AG04450 (cell line): ENCODE results near the gene METTL8. TPM values are rescaled to one million over a fixed set of nuclear protein-coding genes. Genes with fewer than 3 reads are reported as not detected.
"Not testable (repeated sequence)": the region's sequence is repeated elsewhere in the genome, so short reads cannot be mapped to it uniquely, and the experiment has no call there.

Source experiments
- CTCF ChIA-PET: fragments of 300-600, 350-600 bp; formaldehyde crosslinking; extraction: SDS; loops from one replicate; lab custom pipeline; 2022; ENCODE audit warnings: antibody characterized with exemption, inconsistent platforms; lab: Charles Lee
- POLR2A ChIA-PET: fragments of 350-600 bp; formaldehyde crosslinking; extraction: SDS; loops from one replicate; lab custom pipeline; 2021; ENCODE audit warnings: antibody characterized with exemption, inconsistent platforms; lab: Yijun Ruan, JAX
- DNase-seq: peaks from one replicate; pipeline ENCODE4 v3.0.0-alpha.2; 2011; ENCODE audit warnings: low read depth, low spot score
- H3K27ac ChIP-seq: one replicate; pipeline ENCODE4 v1.5.1; 2012; ENCODE audit warnings: low read depth, low read length, control low read depth
- H3K27me3 ChIP-seq: one replicate; pipeline ENCODE4 v1.6.0; 2012; ENCODE audit warnings: low read length; ENCODE audit not compliant: control insufficient read depth, insufficient read depth
- H3K4me3 ChIP-seq: 2 replicates; pipeline ENCODE4 v1.5.1; 2011; ENCODE audit warnings: mild to moderate bottlenecking, low read depth, low read length, control low read depth
- H3K9me3 ChIP-seq: 2 replicates; pipeline ENCODE4 v1.5.1; 2012; ENCODE audit warnings: low read length; ENCODE audit not compliant: control insufficient read depth, insufficient read depth
- polyA plus RNA-seq: library from polyadenylated mRNA; depleted of rRNA; stranded (reverse); fragments of >200 nt; gene quantifications from 2 replicates; pipeline ENCODE4 v1.2.3, GENCODE V29; 2011
- TF ChIP-seq, protein P1 (sequence below): IDR thresholded peaks from 2 replicates; pipeline ENCODE4 v1.5.1; 2011; ENCODE audit warnings: low read depth, low read length, control low read depth, inconsistent platforms

Gene METTL8
- polyA plus RNA-seq, 1 experiment, result 25.9 TPM

DNA sequence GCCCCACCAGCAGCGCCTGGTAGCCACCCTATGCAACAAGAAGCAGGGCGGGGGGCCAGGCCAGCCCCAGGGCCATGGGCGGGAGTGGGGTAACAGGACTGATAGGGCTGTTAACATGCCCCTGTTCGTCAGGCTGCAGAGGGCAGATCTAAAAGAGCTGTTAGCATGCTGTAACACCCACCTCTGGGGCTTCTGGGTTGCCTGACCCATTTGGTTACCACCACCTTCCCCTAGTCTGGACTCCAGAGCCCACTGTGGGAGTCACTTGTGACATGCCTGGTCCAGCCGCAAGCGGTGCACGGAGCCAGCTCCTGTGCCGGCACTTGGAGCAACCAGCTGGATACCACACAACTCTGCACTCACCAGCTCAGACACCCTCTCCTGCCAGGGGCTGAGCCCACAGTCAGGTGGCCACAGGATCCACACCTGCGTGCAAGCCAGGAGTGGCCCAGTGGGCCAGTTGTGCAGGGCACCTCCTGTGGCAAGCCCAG is 2.1 kb downstream of the METTL8 start:
- ChIA-PET CTCF (interaction anchor here (1.1 to 2.9 kb wide), 3 partner anchors 15 to 345 kb away, joined by 3 to 17 read pairs (median 3); no protein-coding TSS in a partner anchor), POLR2A (no interaction called here)
- H3K27me3 ChIP-seq, result no peaks in the 10 kb centered on the region
- H3K4me3 ChIP-seq, result no peak overlapping the region
- no peak for DNase-seq
- no peak overlapping the region for H3K27ac ChIP-seq
- peaks cover 16% of the 10 kb centered on the region for H3K9me3 ChIP-seq
- TF ChIP-seq, protein P1, sequence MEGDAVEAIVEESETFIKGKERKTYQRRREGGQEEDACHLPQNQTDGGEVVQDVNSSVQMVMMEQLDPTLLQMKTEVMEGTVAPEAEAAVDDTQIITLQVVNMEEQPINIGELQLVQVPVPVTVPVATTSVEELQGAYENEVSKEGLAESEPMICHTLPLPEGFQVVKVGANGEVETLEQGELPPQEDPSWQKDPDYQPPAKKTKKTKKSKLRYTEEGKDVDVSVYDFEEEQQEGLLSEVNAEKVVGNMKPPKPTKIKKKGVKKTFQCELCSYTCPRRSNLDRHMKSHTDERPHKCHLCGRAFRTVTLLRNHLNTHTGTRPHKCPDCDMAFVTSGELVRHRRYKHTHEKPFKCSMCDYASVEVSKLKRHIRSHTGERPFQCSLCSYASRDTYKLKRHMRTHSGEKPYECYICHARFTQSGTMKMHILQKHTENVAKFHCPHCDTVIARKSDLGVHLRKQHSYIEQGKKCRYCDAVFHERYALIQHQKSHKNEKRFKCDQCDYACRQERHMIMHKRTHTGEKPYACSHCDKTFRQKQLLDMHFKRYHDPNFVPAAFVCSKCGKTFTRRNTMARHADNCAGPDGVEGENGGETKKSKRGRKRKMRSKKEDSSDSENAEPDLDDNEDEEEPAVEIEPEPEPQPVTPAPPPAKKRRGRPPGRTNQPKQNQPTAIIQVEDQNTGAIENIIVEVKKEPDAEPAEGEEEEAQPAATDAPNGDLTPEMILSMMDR, result no peak

DNA sequence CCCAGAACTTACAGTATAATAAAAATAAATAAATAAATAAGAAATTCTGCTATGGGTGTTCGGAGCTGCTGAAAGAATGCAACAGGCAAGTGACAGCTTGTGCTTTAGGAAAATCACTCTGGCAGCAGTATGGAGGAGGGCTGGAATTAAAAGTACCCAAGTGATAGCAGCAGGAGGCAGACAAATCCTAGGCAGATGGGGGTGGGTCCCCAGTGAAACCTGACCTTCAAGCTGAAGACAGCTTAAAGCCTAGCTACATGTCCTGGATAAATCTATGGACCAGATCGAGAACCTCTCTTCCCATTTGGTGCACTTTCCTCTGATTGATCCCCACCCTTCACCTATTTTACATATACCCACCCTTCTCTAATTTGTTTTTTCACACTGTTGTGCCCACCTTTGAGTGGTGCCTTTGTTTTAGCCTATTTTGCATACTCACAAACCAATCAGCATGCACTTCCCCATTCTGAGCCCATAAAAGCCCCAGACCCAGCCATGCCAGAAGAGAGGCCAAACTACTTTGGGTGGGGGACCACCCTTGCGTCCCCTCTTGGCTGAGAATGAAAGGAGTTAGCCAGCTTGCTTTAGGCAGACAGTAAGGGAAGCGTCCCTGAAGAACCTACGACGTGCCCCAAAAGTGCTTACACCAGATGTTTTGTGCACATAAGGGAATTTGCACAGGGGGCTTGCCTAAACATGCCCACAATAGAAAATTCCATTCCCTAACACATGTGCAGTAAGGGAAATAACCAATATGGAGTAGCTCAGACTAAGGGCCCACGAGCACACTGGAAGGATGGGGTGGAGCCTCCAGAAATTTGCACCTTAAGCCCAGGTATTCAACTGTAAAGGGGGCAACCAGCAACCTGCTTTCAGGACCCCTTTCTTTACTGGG is 3.0 kb downstream of the METTL8 start:
- CTCF ChIA-PET, result interaction anchor here (1.1 to 2.9 kb wide), 2 partner anchors 14 to 20 kb away, joined by 3 to 17 read pairs; no protein-coding TSS in a partner anchor
- peaks cover 16% of the 10 kb centered on the region for H3K9me3 ChIP-seq
- no peak overlapping the region for H3K4me3 ChIP-seq
- no peak overlapping the region for H3K27ac ChIP-seq
- H3K27me3 ChIP-seq, result no peaks in the 10 kb centered on the region
- DNase-seq, result no peak
- POLR2A ChIA-PET, result no interaction called here
- TF ChIP-seq, protein P1, result no peak

DNA sequence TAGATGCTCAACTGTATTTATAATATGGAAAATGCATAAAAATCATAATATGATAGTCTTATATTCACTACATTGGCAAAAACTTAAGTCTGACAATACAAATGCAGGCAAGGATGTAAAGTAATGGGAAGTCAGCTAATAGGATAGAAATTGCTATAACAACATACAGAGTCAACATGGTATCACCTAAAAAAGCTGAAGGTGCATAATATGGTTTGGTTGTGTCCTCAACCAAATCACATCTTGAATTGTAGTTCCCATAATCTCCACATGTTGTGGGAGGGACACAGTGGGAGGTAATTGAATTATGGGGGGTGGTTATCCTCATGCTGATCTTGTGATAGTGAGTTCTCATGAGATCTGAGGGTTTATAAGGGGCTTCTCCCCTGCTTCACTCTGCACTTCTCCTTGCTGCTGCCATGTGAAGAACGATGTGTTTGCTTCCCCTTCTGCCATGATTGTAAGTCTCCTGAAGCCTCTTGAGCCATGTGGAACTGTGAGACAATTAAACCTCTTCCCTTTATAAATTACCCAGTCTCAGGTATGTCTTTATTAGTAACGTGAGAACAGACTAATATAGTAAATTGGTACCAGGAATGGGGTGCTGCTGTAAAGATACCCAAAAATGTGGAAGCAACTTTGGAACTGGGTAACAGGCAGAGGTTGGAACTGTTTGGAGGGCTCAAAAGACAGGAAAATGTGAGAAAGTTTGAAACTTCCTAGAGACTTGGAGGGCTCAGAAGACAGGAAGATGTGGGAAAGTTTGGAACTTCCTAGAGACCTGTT is 10.9 kb downstream of the METTL8 start:
- H3K4me3 ChIP-seq, DNase-seq, H3K27ac ChIP-seq, H3K27me3 ChIP-seq, POLR2A ChIA-PET, CTCF ChIA-PET, H3K9me3 ChIP-seq: not testable (repeated sequence)

DNA sequence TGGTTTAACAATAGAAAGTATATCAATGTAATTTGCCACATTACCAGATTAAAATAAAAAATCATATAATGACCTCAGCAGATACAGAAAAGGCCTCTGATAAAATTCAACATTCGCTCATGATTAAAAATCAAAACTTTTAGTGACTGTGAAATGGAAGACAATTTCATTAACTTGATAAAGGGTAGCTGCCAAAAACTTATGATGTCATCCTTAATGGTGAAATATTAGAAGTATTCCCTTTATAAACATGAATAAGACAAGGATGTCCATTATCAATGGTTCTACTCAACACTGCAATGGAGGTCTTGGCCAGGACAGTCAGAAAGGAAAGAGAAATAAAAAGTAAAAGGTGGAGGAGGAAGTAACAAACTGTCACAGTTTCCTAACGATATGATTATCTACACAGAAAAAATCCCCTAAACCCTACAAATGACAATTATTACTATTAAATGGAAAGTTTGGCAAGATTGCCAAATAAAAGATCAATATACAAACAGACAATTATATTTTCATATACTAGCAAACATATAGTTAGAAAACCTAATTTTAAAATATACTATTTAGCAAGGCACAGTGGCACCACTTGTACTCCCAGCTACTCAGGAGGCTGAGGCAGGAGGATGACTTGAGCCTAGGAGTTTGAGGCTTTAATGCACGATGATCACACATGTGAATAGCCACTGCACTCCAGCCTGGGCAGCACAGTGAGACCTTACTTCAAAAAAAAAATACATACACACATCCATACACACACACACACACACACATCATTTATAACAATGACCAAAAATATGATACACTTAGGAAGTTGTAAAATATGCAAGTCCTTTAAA is 12.8 kb downstream of the METTL8 start:
- TF ChIP-seq, protein P1, result no peak
- Histone ChIP-seq H3K4me3 (no peak overlapping the region), H3K27ac (no peak overlapping the region), H3K9me3 (peaks cover 8% of the 10 kb centered on the region), H3K27me3 (no peaks in the 10 kb centered on the region)
- POLR2A ChIA-PET, result no interaction called here
- CTCF ChIA-PET, result interaction anchor here (0.6 to 0.8 kb wide), 2 partner anchors 173 to 334 kb away, joined by 3 to 8 read pairs; no protein-coding TSS in a partner anchor
- no peak for DNase-seq

DNA sequence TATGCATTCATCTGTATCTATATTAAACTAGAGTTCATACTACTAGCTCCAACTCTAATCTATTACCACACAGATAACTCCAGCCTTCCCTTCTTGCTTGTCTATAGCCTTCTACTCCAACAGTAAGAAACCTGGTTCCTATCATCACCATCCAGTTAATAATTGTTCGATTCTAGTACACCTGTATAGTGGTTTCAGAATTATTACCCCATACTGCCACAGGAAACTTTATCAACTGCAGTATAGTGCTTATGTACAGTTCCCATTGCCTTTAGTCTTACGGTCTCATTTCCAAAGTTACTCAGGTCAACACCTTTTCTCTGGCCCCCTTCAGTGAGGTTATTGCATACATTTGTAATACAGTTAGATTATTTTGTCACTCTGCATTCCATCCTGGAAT is 14.5 kb downstream of the METTL8 start:
- CTCF ChIA-PET, result no interaction called here
- peaks cover 8% of the 10 kb centered on the region for H3K9me3 ChIP-seq
- TF ChIP-seq, protein P1, result no peak
- no peak overlapping the region for H3K27ac ChIP-seq
- H3K4me3 ChIP-seq, result no peak overlapping the region
- no peak for DNase-seq
- POLR2A ChIA-PET, result no interaction called here
- H3K27me3 ChIP-seq, result no peaks in the 10 kb centered on the region
